ENCODE data around the gene GRIA3.

The GRIA3 gene

GRCh38 chrX:123310112-123310511, 126.0 kb downstream of the GRIA3 start:
- no peak overlapping the region for H3K4me3 ChIP-seq (replicated peaks; ENCODE audit: low read depth, low read length)
- no peak for DNase-seq (ENCODE audit: low read depth)
- TF ChIP-seq CTCF (IDR thresholded peaks at IDR 0.05; ENCODE audit: low read length, missing control alignments), result no peak

GRCh38 chrX:123311486-123311885, 127.4 kb downstream of the GRIA3 start:
- DNase-seq (ENCODE audit: low read depth), result no peak
- no peak overlapping the region for H3K4me3 ChIP-seq (replicated peaks; ENCODE audit: low read depth, low read length)
- TF ChIP-seq CTCF (IDR thresholded peaks at IDR 0.05; ENCODE audit: low read length, missing control alignments), result no peak

GRCh38 chrX:123313486-123313885, 129.4 kb downstream of the GRIA3 start:
- DNase-seq (ENCODE audit: low read depth), result no peak
- no peak for TF ChIP-seq CTCF (IDR thresholded peaks at IDR 0.05; ENCODE audit: low read length, missing control alignments)

GRCh38 chrX:123320622-123321021, 136.5 kb downstream of the GRIA3 start:
- H3K4me3 ChIP-seq (replicated peaks; ENCODE audit: low read depth, low read length), result no peak overlapping the region
- no peak for DNase-seq (ENCODE audit: low read depth)
- no peak for TF ChIP-seq CTCF (IDR thresholded peaks at IDR 0.05; ENCODE audit: low read length, missing control alignments)

More at GRCh38 chrX:123313486-123313885, 129.4 kb downstream of the GRIA3 start:
- no peak overlapping the region for H3K4me3 ChIP-seq (replicated peaks; ENCODE audit: low read depth, low read length)

GRCh38 chrX:123322536-123322935, 138.5 kb downstream of the GRIA3 start:
- DNase-seq (ENCODE audit: low read depth), result no peak

GRCh38 chrX:123324625-123325024, 140.5 kb downstream of the GRIA3 start:
- DNase-seq (ENCODE audit: low read depth), result no peak
- no peak overlapping the region for H3K4me3 ChIP-seq (replicated peaks; ENCODE audit: low read depth, low read length)
- no peak for TF ChIP-seq CTCF (IDR thresholded peaks at IDR 0.05; ENCODE audit: low read length, missing control alignments)

More at GRCh38 chrX:123322536-123322935, 138.5 kb downstream of the GRIA3 start:
- no peak overlapping the region for H3K4me3 ChIP-seq (replicated peaks; ENCODE audit: low read depth, low read length)
- no peak for TF ChIP-seq CTCF (IDR thresholded peaks at IDR 0.05; ENCODE audit: low read length, missing control alignments)

GRCh38 chrX:123330229-123330942, 146.3 kb downstream of the GRIA3 start:
- H3K4me3 ChIP-seq (replicated peaks; ENCODE audit: low read depth, low read length), result no peak overlapping the region
- no peak for DNase-seq (ENCODE audit: low read depth)
- TF ChIP-seq CTCF (IDR thresholded peaks at IDR 0.05; ENCODE audit: low read length, missing control alignments), result no peak
